Suppressor macrophage treated with lipopolysaccharide for 1 hour (primary cell): ENCODE data around the gene DNAH3.
"Not testable (repeated sequence)": the region's sequence is repeated elsewhere in the genome, so short reads cannot be mapped to it uniquely, and the experiment has no call there.

Experiments used
- DNase-seq, 3 donors: peaks; one replicate each; pipeline ENCODE4 v3.0.0-alpha.2; 2020 to 2022

Gene DNAH3

GRCh38 chr16:21063314-21063713 lies 87.3 kb downstream of the DNAH3 start:
- DNase-seq, result not testable (repeated sequence)

- no peak for DNase-seq
Measured at GRCh38 chr16:21060027-21060510, 90.6 kb downstream of the DNAH3 start.

GRCh38 chr16:21057875-21058274 lies 92.8 kb downstream of the DNAH3 start:
- no peak for DNase-seq

- no peak for DNase-seq
Measured at GRCh38 chr16:21056396-21056795, 94.2 kb downstream of the DNAH3 start.

- not testable (repeated sequence) for DNase-seq
Measured at GRCh38 chr16:21055738-21056137, 94.9 kb downstream of the DNAH3 start.

- DNase-seq, result no peak
Measured at GRCh38 chr16:21053590-21053989, 97.1 kb downstream of the DNAH3 start.

- DNase-seq, result not testable (repeated sequence)
Measured at GRCh38 chr16:21048091-21048912, 102.3 kb downstream of the DNAH3 start.

GRCh38 chr16:21038197-21038596 lies 112.4 kb downstream of the DNAH3 start:
- DNase-seq, result no peak

- no peak for DNase-seq
Measured at GRCh38 chr16:21037736-21038135, 112.9 kb downstream of the DNAH3 start.

- no peak for DNase-seq
Measured at GRCh38 chr16:21037168-21037567, 113.5 kb downstream of the DNAH3 start.

- DNase-seq, result no peak
Measured at GRCh38 chr16:21036471-21036870, 114.2 kb downstream of the DNAH3 start.

- no peak for DNase-seq
Measured at GRCh38 chr16:21033704-21034103, 116.9 kb downstream of the DNAH3 start.

- DNase-seq, result no peak
Measured at GRCh38 chr16:21033264-21033663, 117.4 kb downstream of the DNAH3 start.

GRCh38 chr16:21028728-21029127 lies 121.9 kb downstream of the DNAH3 start:
- no peak for DNase-seq

- DNase-seq, result no peak
Measured at GRCh38 chr16:21026846-21027245, 123.8 kb downstream of the DNAH3 start.

- DNase-seq, result no peak
Measured at GRCh38 chr16:21023509-21024202, 127.0 kb downstream of the DNAH3 start.

GRCh38 chr16:21021316-21021715 lies 129.3 kb downstream of the DNAH3 start:
- DNase-seq, result no peak

GRCh38 chr16:21009815-21010214 lies 140.8 kb downstream of the DNAH3 start:
- DNase-seq, result no peak

- no peak for DNase-seq
Measured at GRCh38 chr16:21005008-21005407, 145.6 kb downstream of the DNAH3 start.

- DNase-seq, result peak; percentile 34 to 64 (median 58)
Measured at GRCh38 chr16:21001262-21001661, 149.4 kb downstream of the DNAH3 start.

GRCh38 chr16:20997147-20997546 lies 153.5 kb downstream of the DNAH3 start:
- DNase-seq, result no peak

- DNase-seq, result no peak
Measured at GRCh38 chr16:20995711-20996110, 154.9 kb downstream of the DNAH3 start.

- DNase-seq, result not testable (repeated sequence)
Measured at GRCh38 chr16:20989496-20990070, 161.1 kb downstream of the DNAH3 start.

GRCh38 chr16:20987049-20987448 lies 163.6 kb downstream of the DNAH3 start:
- no peak for DNase-seq
